ENCODE measurements around the gene CRIP2. TPM values are rescaled to one million over a fixed set of nuclear protein-coding genes. Genes with fewer than 3 reads are reported as not detected.

CRIP2 gene
- polyA plus RNA-seq, 1 experiment = 19.5 TPM

DNA sequence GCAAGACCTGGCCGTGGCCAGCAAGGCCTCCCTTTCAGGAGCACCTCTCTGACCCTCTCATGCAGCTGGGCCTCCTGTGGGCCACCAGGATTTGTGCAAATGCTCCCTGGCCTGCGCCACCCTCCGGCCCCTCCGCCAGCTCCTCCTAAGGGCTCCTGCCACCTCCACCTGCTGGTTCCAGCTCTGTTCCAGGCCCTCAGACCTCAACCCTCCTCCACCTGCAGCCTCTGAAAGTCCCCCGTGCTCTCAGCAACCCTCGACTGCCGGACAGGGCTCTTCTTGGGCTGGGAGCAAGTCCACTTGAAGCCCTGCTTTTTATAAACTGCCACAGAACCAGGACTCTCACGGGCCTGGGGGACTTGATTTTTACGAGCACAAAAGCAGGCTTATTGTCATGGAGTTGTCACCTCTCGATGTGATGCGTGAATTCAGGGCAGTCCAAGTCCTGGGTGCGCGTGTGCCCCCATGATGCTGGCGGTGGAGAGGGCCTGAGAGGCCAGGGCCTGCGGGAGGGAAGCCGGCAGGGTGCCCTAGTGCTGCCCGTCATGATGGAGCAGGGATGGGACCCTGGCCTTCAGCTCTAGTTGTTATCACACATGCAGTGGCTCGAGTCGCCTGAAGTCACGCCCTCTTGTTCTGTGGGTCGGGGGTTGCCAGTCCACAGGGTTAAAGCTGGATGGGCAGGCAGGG is 25.6 kb downstream of the CRIP2 start:
- DNase-seq (ENCODE audit: low read depth) = no peak
- POLR2A ChIA-PET = no interaction called here
- CTCF ChIA-PET = no interaction called here

DNA sequence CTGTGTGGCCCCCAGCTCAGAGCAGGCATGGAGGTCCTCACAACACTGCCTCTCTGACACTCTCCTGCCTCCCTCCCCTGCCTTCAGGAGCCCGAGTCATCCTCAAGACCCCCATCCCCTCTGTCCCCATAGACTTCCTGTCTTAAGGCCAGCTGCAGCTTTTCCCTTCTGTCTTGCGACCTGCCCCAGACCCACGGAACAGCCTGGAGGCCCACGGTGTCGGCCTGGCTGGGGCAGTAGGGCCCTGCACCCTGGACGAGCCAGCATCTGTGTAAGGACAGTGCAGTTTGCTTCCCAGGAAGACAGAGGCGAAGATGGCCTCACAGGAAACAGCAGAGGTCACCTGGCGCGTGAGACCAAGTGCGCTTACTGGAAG is 26.1 kb downstream of the CRIP2 start:
- Histone ChIP-seq H3K4me3 (ENCODE audit: low read depth, low read length) (no peak overlapping the region), H3K27me3 (ENCODE audit: control insufficient read depth, insufficient read depth, low read length) (no peaks in the 10 kb centered on the region), H3K36me3 (ENCODE audit: control insufficient read depth, insufficient read depth, low read length) (no peaks in the 10 kb centered on the region; the same call in 1 of the 2 replicates)
- no peak for DNase-seq (ENCODE audit: low read depth)
- POLR2A ChIA-PET = no interaction called here
- TF ChIP-seq, protein P1, sequence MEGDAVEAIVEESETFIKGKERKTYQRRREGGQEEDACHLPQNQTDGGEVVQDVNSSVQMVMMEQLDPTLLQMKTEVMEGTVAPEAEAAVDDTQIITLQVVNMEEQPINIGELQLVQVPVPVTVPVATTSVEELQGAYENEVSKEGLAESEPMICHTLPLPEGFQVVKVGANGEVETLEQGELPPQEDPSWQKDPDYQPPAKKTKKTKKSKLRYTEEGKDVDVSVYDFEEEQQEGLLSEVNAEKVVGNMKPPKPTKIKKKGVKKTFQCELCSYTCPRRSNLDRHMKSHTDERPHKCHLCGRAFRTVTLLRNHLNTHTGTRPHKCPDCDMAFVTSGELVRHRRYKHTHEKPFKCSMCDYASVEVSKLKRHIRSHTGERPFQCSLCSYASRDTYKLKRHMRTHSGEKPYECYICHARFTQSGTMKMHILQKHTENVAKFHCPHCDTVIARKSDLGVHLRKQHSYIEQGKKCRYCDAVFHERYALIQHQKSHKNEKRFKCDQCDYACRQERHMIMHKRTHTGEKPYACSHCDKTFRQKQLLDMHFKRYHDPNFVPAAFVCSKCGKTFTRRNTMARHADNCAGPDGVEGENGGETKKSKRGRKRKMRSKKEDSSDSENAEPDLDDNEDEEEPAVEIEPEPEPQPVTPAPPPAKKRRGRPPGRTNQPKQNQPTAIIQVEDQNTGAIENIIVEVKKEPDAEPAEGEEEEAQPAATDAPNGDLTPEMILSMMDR (IDR thresholded peaks at IDR 0.05; ENCODE audit: insufficient read depth, low read depth, low read length) = no peak
- CTCF ChIA-PET = no interaction called here

More for the DNA sequence above, 25.6 kb downstream of the CRIP2 start:
- Histone ChIP-seq H3K27me3 (ENCODE audit: control insufficient read depth, insufficient read depth, low read length) (no peaks in the 10 kb centered on the region), H3K36me3 (ENCODE audit: control insufficient read depth, insufficient read depth, low read length) (no peaks in the 10 kb centered on the region; the same call in 1 of the 2 replicates), H3K4me3 (ENCODE audit: low read depth, low read length) (no peak overlapping the region)
- TF ChIP-seq, protein P1 (IDR thresholded peaks at IDR 0.05; ENCODE audit: insufficient read depth, low read depth, low read length) = no peak

DNA sequence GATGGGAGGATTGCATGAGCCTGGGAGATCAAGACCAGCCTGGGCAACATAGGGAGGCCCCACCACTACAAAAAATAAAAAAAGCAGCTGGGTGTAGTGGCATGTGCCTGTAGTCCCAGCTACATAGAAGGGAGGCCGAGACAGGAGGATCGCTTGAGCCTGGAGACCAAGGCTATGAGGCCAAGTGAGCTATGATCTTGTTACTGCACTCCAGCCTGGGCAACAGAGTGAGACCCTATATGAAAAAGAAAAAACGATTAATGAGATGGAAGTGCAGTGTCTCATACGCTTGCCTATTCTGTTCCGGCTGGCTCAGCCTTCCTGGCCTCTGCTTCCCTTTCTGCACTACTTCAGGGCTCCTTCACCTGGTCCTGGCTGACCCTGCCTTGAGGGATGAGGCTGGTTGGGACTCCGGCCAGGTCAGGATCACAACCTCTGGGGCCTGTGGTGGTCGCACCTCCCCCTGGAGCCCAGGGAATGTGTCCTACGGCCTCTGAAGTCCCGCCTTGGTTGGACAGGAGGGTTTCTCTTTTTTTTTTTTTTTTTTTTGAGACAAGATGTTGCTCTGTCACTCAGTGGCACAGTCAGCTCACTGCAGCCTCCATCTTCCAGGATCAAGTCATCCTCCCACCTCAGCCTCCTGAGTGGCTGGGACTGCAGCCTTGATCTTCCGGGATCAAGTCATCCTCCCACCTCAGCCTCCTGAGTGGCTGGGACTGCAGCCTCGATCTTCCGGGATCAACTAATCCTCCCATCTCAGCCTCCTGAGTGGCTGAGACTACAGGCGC is 27.1 kb downstream of the CRIP2 start:
- DNase-seq (ENCODE audit: low read depth) = no peak
- TF ChIP-seq, protein P1 (IDR thresholded peaks at IDR 0.05; ENCODE audit: insufficient read depth, low read depth, low read length) = no peak
- H3K4me3 ChIP-seq (ENCODE audit: low read depth, low read length) = no peak overlapping the region
- POLR2A ChIA-PET = no interaction called here
- no peaks in the 10 kb centered on the region; the same call in 1 of the 2 replicates for H3K36me3 ChIP-seq (ENCODE audit: control insufficient read depth, insufficient read depth, low read length)
- CTCF ChIA-PET = no interaction called here
- no peaks in the 10 kb centered on the region for H3K27me3 ChIP-seq (ENCODE audit: control insufficient read depth, insufficient read depth, low read length)

DNA sequence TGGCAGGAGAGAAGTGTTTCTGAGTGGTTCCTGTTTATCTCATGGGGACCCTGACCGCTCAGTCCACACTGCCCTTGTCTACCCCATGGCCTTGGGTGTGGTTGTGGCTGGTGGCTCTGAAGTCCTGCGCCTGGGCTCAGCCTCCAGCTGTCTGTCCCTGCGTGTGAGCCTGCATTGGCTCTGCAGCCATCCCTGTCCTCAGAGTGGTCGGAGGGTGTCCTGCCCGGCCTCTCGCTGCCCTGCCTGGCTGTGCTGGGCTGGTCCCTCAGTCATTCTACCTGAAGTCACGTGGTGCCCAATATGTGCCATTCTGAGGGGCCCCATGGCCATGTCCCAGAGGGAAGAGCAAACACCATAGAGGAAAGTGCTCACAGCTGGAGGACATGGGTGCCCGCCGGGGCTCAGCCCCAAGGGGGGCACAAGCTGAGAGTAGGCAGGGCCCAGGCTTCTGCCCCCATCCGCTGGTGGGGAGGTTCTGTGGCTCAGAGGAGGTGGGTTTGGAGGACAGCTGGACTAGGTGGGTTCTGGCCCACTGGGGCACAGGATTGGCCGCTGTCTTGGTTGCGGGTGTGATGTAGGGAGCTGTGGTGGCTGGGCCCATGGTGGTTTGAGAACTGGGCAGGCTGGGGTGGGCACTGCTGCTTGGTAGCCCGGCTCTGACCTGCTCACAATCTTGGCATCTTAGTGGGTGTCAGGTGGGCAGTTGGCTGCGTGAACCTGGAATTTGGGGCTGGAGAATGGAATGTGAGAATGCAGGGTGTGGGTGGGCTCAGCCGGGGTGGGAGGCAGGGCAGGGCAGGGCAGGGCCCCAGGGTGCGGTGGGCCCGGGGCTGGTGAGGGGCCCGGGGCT is 28.1 kb downstream of the CRIP2 start:
- POLR2A ChIA-PET = no interaction called here
- Histone ChIP-seq H3K36me3 (ENCODE audit: control insufficient read depth, insufficient read depth, low read length) (no peaks in the 10 kb centered on the region; the same call in 1 of the 2 replicates), H3K27me3 (ENCODE audit: control insufficient read depth, insufficient read depth, low read length) (no peaks in the 10 kb centered on the region; the same call in 1 of the 2 replicates), H3K4me3 (ENCODE audit: low read depth, low read length) (no peak overlapping the region)
- CTCF ChIA-PET = no interaction called here
- DNase-seq (ENCODE audit: low read depth) = no peak
- TF ChIP-seq, protein P1 (IDR thresholded peaks at IDR 0.05; ENCODE audit: insufficient read depth, low read depth, low read length) = no peak

DNA sequence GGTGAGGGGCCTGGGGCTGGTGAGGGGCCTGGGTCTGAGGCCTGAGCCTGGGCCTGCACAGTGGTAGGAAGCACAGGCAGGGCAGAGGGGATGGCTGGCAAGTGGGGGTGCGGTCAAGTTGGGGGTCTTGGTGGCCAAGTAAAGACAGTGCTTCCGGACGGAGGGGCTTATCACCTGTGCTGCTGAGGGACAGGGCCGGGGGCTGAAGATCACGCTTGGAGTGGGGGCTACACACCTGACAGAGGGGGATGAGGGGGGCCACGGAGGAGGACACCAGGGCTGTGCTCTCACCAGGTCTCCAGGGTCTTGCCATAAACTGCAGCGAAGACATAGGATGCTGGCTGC is 28.6 kb downstream of the CRIP2 start:
- Histone ChIP-seq H3K4me3 (ENCODE audit: low read depth, low read length) (no peak overlapping the region), H3K27me3 (ENCODE audit: control insufficient read depth, insufficient read depth, low read length) (no peaks in the 10 kb centered on the region; the same call in 1 of the 2 replicates), H3K36me3 (ENCODE audit: control insufficient read depth, insufficient read depth, low read length) (no peaks in the 10 kb centered on the region; the same call in 1 of the 2 replicates)
- no peak for DNase-seq (ENCODE audit: low read depth)
- TF ChIP-seq, protein P1 (IDR thresholded peaks at IDR 0.05; ENCODE audit: insufficient read depth, low read depth, low read length) = no peak
- ChIA-PET POLR2A (no interaction called here), CTCF (interaction anchor here (1.3 kb wide), 1 partner anchor 22 kb away, joined by 4 read pairs; no protein-coding TSS in a partner anchor)
